ENCODE results near the gene SLC2A1.

SLC2A1 gene

DNA sequence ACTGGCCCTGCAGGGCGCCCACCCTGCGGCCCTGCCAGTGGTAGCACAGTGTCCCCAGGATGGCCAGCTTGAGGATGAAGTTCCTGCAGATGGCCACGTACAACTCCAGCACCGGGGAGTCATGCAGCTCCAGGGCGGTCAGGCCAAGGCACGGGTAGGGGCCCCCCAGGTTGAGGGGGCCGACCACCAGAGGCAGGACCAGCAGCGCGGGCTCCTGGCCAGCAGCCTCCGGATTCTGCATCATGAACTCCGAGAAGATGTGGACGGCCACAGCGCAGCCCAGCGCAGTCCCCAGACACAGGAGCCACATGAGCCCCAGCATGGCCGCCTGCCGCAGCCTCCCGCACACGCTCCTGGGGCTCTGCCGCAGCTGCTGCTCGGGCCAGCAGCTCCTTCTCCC is 71.3 kb downstream of the SLC2A1 start:
- DNase-seq = no peak

DNA sequence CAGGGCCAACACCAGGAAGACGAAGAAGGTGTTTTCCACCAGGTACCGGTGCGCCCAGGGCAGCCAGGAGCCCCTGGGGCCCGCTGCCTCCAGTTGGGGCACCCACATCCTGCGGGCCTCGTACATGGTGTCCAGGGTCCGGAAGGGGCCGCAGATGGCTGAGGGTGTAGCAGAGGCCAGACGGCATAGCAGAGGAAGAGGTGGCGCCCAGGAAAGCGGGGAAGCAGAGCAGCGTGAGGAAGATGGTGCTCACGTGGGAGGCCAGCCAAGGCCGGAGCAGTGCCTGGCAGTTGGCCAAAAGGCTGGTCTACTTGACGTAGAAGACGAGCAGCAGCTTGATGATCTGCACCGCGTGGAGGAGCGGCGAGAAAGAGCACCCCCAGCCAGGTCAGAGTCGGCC is 71.9 kb downstream of the SLC2A1 start:
- DNase-seq = no peak

DNA sequence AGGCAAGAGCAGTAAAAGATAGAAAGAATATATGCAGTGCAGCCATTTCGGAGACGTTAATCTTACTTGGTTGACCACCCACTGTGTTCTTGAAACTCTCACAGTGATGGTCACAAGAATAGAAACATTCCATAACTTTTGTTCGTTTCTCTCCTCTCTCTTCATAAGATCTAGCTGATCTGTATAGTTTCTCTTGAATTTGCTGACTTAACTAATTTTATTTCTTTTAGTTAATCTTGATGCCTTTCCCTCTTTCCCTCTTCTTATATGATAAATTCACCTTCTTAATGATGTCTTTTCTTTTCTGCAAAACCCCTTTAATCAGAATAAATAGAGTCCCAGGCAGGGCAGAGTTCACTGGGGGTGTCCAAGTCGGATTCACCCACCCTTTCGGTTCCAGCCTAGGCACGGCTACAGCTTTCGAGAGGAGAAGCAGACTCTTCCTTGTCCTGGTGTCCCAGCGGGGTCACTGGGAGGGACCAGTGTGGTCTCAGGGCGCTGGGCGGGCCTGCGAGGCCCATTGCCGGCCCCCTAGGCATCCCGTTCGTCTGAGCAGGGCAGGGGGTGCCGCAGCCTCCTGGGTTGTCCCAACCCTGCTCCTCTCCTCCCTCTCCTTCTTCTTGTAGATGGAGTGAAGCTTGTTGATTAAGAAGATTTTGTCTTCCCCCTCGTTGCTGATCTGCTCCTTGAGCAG is 72.5 kb downstream of the SLC2A1 start:
- DNase-seq = no peak

DNA sequence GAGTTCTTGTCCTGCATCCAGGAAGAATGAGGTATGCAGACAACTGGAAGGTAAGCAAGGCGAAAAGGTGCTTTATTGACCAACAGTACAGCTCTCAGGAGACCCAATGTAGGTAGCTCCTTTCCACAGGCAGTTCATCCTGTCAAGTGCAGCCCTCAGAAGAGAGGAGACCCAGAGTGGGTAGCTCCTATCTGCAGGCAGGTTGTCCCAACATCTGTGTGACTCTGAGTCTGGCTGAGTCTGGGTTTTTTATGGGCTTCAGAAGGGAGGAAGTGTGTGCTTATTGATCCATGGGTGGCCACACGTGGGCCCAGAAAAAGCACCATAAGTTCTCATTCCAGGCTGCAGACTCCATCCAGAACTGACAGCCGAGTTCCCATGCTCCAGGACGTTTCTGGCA is 78.3 kb downstream of the SLC2A1 start:
- no peak for DNase-seq

DNA sequence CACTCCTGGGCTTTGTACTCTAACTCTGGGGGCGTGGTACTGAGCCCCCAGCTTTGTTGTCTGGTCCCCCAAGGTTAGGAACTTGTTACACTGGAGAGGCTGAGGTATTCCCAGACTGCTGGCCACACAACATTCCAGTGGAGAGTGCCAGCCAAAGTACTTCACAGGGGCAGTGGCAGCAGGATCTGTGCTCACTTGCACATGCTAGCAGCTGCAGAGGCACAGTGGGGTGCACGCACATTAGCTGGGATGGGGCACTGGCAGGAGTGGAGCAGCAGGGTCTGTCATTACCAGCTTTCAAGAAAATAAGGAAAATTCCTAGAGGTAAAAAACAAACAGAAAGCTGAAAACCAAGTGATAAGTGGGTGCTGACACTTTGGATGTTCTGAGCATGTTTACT is 81.3 kb downstream of the SLC2A1 start:
- no peak for DNase-seq

- DNase-seq = no peak
Measured at GRCh38 chr1:42876009-42876408, 82.7 kb downstream of the SLC2A1 start.
